Gastrocnemius medialis (tissue), 4 donors: ENCODE data around the gene TMEM132C.

Source experiments
- CTCF ChIP-seq, 5 experiments: fragments of 450-650 bp in 3 of 5; fragments of 200-600 bp in 2 of 5; sonication (generic) in 2 of 5; IDR thresholded peaks in 4 of 5; conservative IDR thresholded peaks in 1 of 5; 1 replicate in 4 of 5; 2 replicates in 1 of 5; pipeline ENCODE4 v1.5.1; 2016 to 2019; ENCODE audit warnings: antibody characterized with exemption in 5 of 5, mild to moderate bottlenecking in 3 of 5, moderate library complexity in 3 of 5
- POLR2A ChIP-seq, 2 donors: fragments of 450-650 bp; IDR thresholded peaks; one replicate each; pipeline ENCODE4 v1.6.1; 2017; ENCODE audit warnings: antibody characterized with exemption in 2 of 2, mild to moderate bottlenecking in 2 of 2, moderate library complexity in 2 of 2

- TF ChIP-seq CTCF (IDR thresholded peaks at IDR 0.05 in 4 of 5, conservative IDR thresholded peaks at IDR 0.05 in 1 of 5) (no peak), POLR2A (IDR thresholded peaks at IDR 0.05) (no peak)
Observed at GRCh38 chr12:128468926-128469325, 202.0 kb downstream of the TMEM132C start.
